ENCODE measurements around the gene COL21A1.

The COL21A1 gene

GRCh38 chr6:56144538-56145324, 102.6 kb downstream of the COL21A1 start:
- intact Hi-C loops (cut with DNase I), result no loop called here
- no peak for DNase-seq

GRCh38 chr6:56143796-56144195, 103.6 kb downstream of the COL21A1 start:
- intact Hi-C loops (cut with DNase I), result no loop called here
- no peak for DNase-seq

GRCh38 chr6:56140090-56140489, 107.3 kb downstream of the COL21A1 start:
- intact Hi-C loops (cut with DNase I), result no loop called here

GRCh38 chr6:56115715-56116114, 131.7 kb downstream of the COL21A1 start:
- no peak for DNase-seq
- intact Hi-C loops (cut with DNase I), result no loop called here

More at GRCh38 chr6:56140090-56140489, 107.3 kb downstream of the COL21A1 start:
- DNase-seq, result no peak

GRCh38 chr6:56109149-56109548, 138.2 kb downstream of the COL21A1 start:
- DNase-seq, result no peak
- intact Hi-C loops (cut with DNase I), result no loop called here

- intact Hi-C loops (cut with DNase I), result no loop called here
- no peak for DNase-seq
These were observed 141.1 kb downstream of the COL21A1 start for GRCh38 chr6:56106231-56106630.

- intact Hi-C loops (cut with DNase I), result no loop called here
- no peak for DNase-seq
These were observed 142.8 kb downstream of the COL21A1 start for GRCh38 chr6:56104591-56104990.

- DNase-seq, result no peak
- intact Hi-C loops (cut with DNase I), result no loop called here
These were observed 145.2 kb downstream of the COL21A1 start for GRCh38 chr6:56102216-56102615.

GRCh38 chr6:56101141-56101553, 146.2 kb downstream of the COL21A1 start:
- intact Hi-C loops (cut with DNase I), result no loop called here
- DNase-seq, result no peak

GRCh38 chr6:56096946-56097621, 150.3 kb downstream of the COL21A1 start:
- intact Hi-C loops (cut with DNase I), result no loop called here
- DNase-seq, result no peak

- intact Hi-C loops (cut with DNase I), result no loop called here
- no peak for DNase-seq
These were observed 150.8 kb downstream of the COL21A1 start for GRCh38 chr6:56096541-56096940.

- DNase-seq, result no peak
- intact Hi-C loops (cut with DNase I), result no loop called here
These were observed 153.6 kb downstream of the COL21A1 start for GRCh38 chr6:56093776-56094175.

GRCh38 chr6:56091159-56091869, 156.1 kb downstream of the COL21A1 start:
- DNase-seq, result no peak

GRCh38 chr6:56088641-56089040, 158.7 kb downstream of the COL21A1 start:
- intact Hi-C loops (cut with DNase I), result no loop called here
- peak in 1 of 10 donors; percentile 27 for DNase-seq

More at GRCh38 chr6:56091159-56091869, 156.1 kb downstream of the COL21A1 start:
- intact Hi-C loops (cut with DNase I), result no loop called here

- no peak for DNase-seq
- intact Hi-C loops (cut with DNase I), result no loop called here
These were observed 160.0 kb downstream of the COL21A1 start for GRCh38 chr6:56087421-56087820.

- no peak for DNase-seq
- intact Hi-C loops (cut with DNase I), result no loop called here
These were observed 167.4 kb downstream of the COL21A1 start for GRCh38 chr6:56079751-56080540.

- intact Hi-C loops (cut with DNase I), result no loop called here
These were observed 171.3 kb downstream of the COL21A1 start for GRCh38 chr6:56076033-56076432.

GRCh38 chr6:56073761-56074160, 173.6 kb downstream of the COL21A1 start:
- intact Hi-C loops (cut with DNase I), result no loop called here
- no peak for DNase-seq

More at GRCh38 chr6:56076033-56076432, 171.3 kb downstream of the COL21A1 start:
- no peak for DNase-seq

- intact Hi-C loops (cut with DNase I), result no loop called here
These were observed 174.1 kb downstream of the COL21A1 start for GRCh38 chr6:56073315-56073714.

GRCh38 chr6:56072856-56073255, 174.5 kb downstream of the COL21A1 start:
- intact Hi-C loops (cut with DNase I), result no loop called here

More at GRCh38 chr6:56073315-56073714, 174.1 kb downstream of the COL21A1 start:
- DNase-seq, result no peak

More at GRCh38 chr6:56072856-56073255, 174.5 kb downstream of the COL21A1 start:
- DNase-seq, result no peak

Measured in posterior cingulate gyrus (tissue), 11 donors.